ENCODE results near the gene TCEA3.

TCEA3 gene

GRCh38 chr1:23463286-23463685 is 38.7 kb upstream of the TCEA3 start:
- no peak for DNase-seq (ENCODE audit: low read depth, low spot score)
- Histone ChIP-seq H3K4me3 (no peak overlapping the region), H3K27ac (no peak overlapping the region), H3K36me3 (ENCODE audit: insufficient read depth, low read length) (no peaks in the 10 kb centered on the region), H3K9ac (ENCODE audit: insufficient read length) (no peak overlapping the region), H3K9me3 (ENCODE audit: low read depth, low read length) (no peaks in the 10 kb centered on the region)
- no peak for TF ChIP-seq EZH2 (IDR thresholded peaks at IDR 0.05)
- TF ChIP-seq POLR2AphosphoS5 (IDR thresholded peaks at IDR 0.05; ENCODE audit: borderline replicate concordance, low read depth, low read length): no peak
- TF ChIP-seq FOXP2 (optimal IDR thresholded peaks at IDR 0.05; ENCODE audit: control extremely low read depth, extremely low read length, insufficient read depth): no peak

- H3K9me3 ChIP-seq (ENCODE audit: low read depth, low read length): no peaks in the 10 kb centered on the region
- no peak overlapping the region for H3K27ac ChIP-seq
- no peaks in the 10 kb centered on the region for H3K36me3 ChIP-seq (ENCODE audit: insufficient read depth, low read length)
- DNase-seq (ENCODE audit: low read depth, low spot score): no peak
- no peak overlapping the region for H3K9ac ChIP-seq (ENCODE audit: insufficient read length)
- H3K4me3 ChIP-seq: no peak overlapping the region
- no peak for TF ChIP-seq POLR2AphosphoS5 (IDR thresholded peaks at IDR 0.05; ENCODE audit: borderline replicate concordance, low read depth, low read length)
- no peak for TF ChIP-seq FOXP2 (optimal IDR thresholded peaks at IDR 0.05; ENCODE audit: control extremely low read depth, extremely low read length, insufficient read depth)
- no peak for TF ChIP-seq EZH2 (IDR thresholded peaks at IDR 0.05)
Measured at GRCh38 chr1:23462766-23463165, 38.2 kb upstream of the TCEA3 start.

GRCh38 chr1:23461050-23461449 is 36.5 kb upstream of the TCEA3 start:
- H3K36me3 ChIP-seq (ENCODE audit: insufficient read depth, low read length): no peaks in the 10 kb centered on the region
- no peak overlapping the region for H3K4me3 ChIP-seq
- no peak overlapping the region for H3K9ac ChIP-seq (ENCODE audit: insufficient read length)
- H3K27ac ChIP-seq: no peak overlapping the region
- no peak for DNase-seq (ENCODE audit: low read depth, low spot score)
- TF ChIP-seq EZH2 (IDR thresholded peaks at IDR 0.05): no peak
- TF ChIP-seq POLR2AphosphoS5 (IDR thresholded peaks at IDR 0.05; ENCODE audit: borderline replicate concordance, low read depth, low read length): no peak
- TF ChIP-seq FOXP2 (optimal IDR thresholded peaks at IDR 0.05; ENCODE audit: control extremely low read depth, extremely low read length, insufficient read depth): no peak
- no peaks in the 10 kb centered on the region for H3K9me3 ChIP-seq (ENCODE audit: low read depth, low read length)

- DNase-seq (ENCODE audit: low read depth, low spot score): no peak
- Histone ChIP-seq H3K4me3 (no peak overlapping the region), H3K9me3 (ENCODE audit: low read depth, low read length) (no peaks in the 10 kb centered on the region), H3K27ac (no peak overlapping the region), H3K9ac (ENCODE audit: insufficient read length) (no peak overlapping the region), H3K36me3 (ENCODE audit: insufficient read depth, low read length) (no peaks in the 10 kb centered on the region)
- TF ChIP-seq EZH2 (IDR thresholded peaks at IDR 0.05): no peak
- TF ChIP-seq FOXP2 (optimal IDR thresholded peaks at IDR 0.05; ENCODE audit: control extremely low read depth, extremely low read length, insufficient read depth): no peak
- no peak for TF ChIP-seq POLR2AphosphoS5 (IDR thresholded peaks at IDR 0.05; ENCODE audit: borderline replicate concordance, low read depth, low read length)
Measured at GRCh38 chr1:23460519-23460918, 36.0 kb upstream of the TCEA3 start.

GRCh38 chr1:23459338-23459757 is 34.8 kb upstream of the TCEA3 start:
- TF ChIP-seq FOXP2 (optimal IDR thresholded peaks at IDR 0.05; ENCODE audit: control extremely low read depth, extremely low read length, insufficient read depth) (no peak), EZH2 (IDR thresholded peaks at IDR 0.05) (no peak), POLR2AphosphoS5 (IDR thresholded peaks at IDR 0.05; ENCODE audit: borderline replicate concordance, low read depth, low read length) (no peak)
- no peak for DNase-seq (ENCODE audit: low read depth, low spot score)
- Histone ChIP-seq H3K36me3 (ENCODE audit: insufficient read depth, low read length) (no peaks in the 10 kb centered on the region), H3K27ac (no peak overlapping the region), H3K9ac (ENCODE audit: insufficient read length) (no peak overlapping the region), H3K4me3 (no peak overlapping the region), H3K9me3 (ENCODE audit: low read depth, low read length) (no peaks in the 10 kb centered on the region)

- H3K9me3 ChIP-seq (ENCODE audit: low read depth, low read length): no peaks in the 10 kb centered on the region
- no peak overlapping the region for H3K27ac ChIP-seq
- no peak for DNase-seq (ENCODE audit: low read depth, low spot score)
- H3K4me3 ChIP-seq: no peak overlapping the region
- no peak overlapping the region for H3K9ac ChIP-seq (ENCODE audit: insufficient read length)
- no peaks in the 10 kb centered on the region for H3K36me3 ChIP-seq (ENCODE audit: insufficient read depth, low read length)
- no peak for TF ChIP-seq POLR2AphosphoS5 (IDR thresholded peaks at IDR 0.05; ENCODE audit: borderline replicate concordance, low read depth, low read length)
- TF ChIP-seq EZH2 (IDR thresholded peaks at IDR 0.05): no peak
- TF ChIP-seq FOXP2 (optimal IDR thresholded peaks at IDR 0.05; ENCODE audit: control extremely low read depth, extremely low read length, insufficient read depth): no peak
Measured at GRCh38 chr1:23456226-23456625, 31.7 kb upstream of the TCEA3 start.

GRCh38 chr1:23453455-23454000 is 29.0 kb upstream of the TCEA3 start:
- no peak for DNase-seq (ENCODE audit: low read depth, low spot score)
- H3K36me3 ChIP-seq (ENCODE audit: insufficient read depth, low read length): no peaks in the 10 kb centered on the region
- no peak overlapping the region for H3K9ac ChIP-seq (ENCODE audit: insufficient read length)
- no peaks in the 10 kb centered on the region for H3K9me3 ChIP-seq (ENCODE audit: low read depth, low read length)
- H3K4me3 ChIP-seq: no peak overlapping the region
- TF ChIP-seq POLR2AphosphoS5 (IDR thresholded peaks at IDR 0.05; ENCODE audit: borderline replicate concordance, low read depth, low read length): no peak
- no peak for TF ChIP-seq FOXP2 (optimal IDR thresholded peaks at IDR 0.05; ENCODE audit: control extremely low read depth, extremely low read length, insufficient read depth)
- TF ChIP-seq EZH2 (IDR thresholded peaks at IDR 0.05): no peak
- H3K27ac ChIP-seq: no peak overlapping the region

- Histone ChIP-seq H3K4me3 (no peak overlapping the region), H3K36me3 (ENCODE audit: insufficient read depth, low read length) (no peaks in the 10 kb centered on the region), H3K27ac (no peak overlapping the region), H3K9me3 (ENCODE audit: low read depth, low read length) (no peaks in the 10 kb centered on the region), H3K9ac (ENCODE audit: insufficient read length) (no peak overlapping the region)
- no peak for TF ChIP-seq FOXP2 (optimal IDR thresholded peaks at IDR 0.05; ENCODE audit: control extremely low read depth, extremely low read length, insufficient read depth)
- TF ChIP-seq EZH2 (IDR thresholded peaks at IDR 0.05): no peak
- no peak for TF ChIP-seq POLR2AphosphoS5 (IDR thresholded peaks at IDR 0.05; ENCODE audit: borderline replicate concordance, low read depth, low read length)
- peak; percentile 6 for DNase-seq (ENCODE audit: low read depth, low spot score)
Measured at GRCh38 chr1:23452011-23452411, 27.5 kb upstream of the TCEA3 start.

GRCh38 chr1:23451441-23451840 is 26.9 kb upstream of the TCEA3 start:
- H3K36me3 ChIP-seq (ENCODE audit: insufficient read depth, low read length): no peaks in the 10 kb centered on the region
- TF ChIP-seq EZH2 (IDR thresholded peaks at IDR 0.05): no peak
- no peak for TF ChIP-seq FOXP2 (optimal IDR thresholded peaks at IDR 0.05; ENCODE audit: control extremely low read depth, extremely low read length, insufficient read depth)
- no peak for TF ChIP-seq POLR2AphosphoS5 (IDR thresholded peaks at IDR 0.05; ENCODE audit: borderline replicate concordance, low read depth, low read length)
- no peak for DNase-seq (ENCODE audit: low read depth, low spot score)
- no peak overlapping the region for H3K4me3 ChIP-seq
- no peak overlapping the region for H3K27ac ChIP-seq
- H3K9me3 ChIP-seq (ENCODE audit: low read depth, low read length): no peaks in the 10 kb centered on the region
- H3K9ac ChIP-seq (ENCODE audit: insufficient read length): no peak overlapping the region

Data from SK-N-MC (cell line).